Endothelial cell of umbilical vein (primary cell): Measurements from ENCODE around the gene FOSL2. TPM values are rescaled to one million over a fixed set of nuclear protein-coding genes. Genes with fewer than 3 reads are reported as not detected.

Experiments used
- BruUV-seq: library from RNA; stranded (reverse); fragments of 400-500 nt; replicated peaks from 2 replicates; lab custom pipeline; 2021; lab: Mats Ljungman, UMichigan
- CTCF ChIA-PET: fragments of 300-600, 350-600 bp; sonication (Branson Sonifier 250); formaldehyde crosslinking; loops from one replicate; lab custom pipeline; 2021; ENCODE audit warnings: antibody characterized with exemption, inconsistent platforms; lab: Charles Lee
- POLR2A ChIA-PET: fragments of 300-600, 350-600 bp; sonication (Branson Sonifier 250); formaldehyde crosslinking; loops from one replicate; lab custom pipeline; 2021; ENCODE audit warnings: antibody characterized with exemption, inconsistent platforms; lab: Charles Lee
- DNase-seq: peaks from one replicate; pipeline ENCODE4 v3.0.0-alpha.2; 2011; ENCODE audit warnings: low read depth, low spot score
- FAIRE-seq: peaks from 2 replicates; lab custom pipeline; 2011; peaks lifted over from hg19 to GRCh38; lab: Jason Lieb, UNC
- H2AFZ ChIP-seq: 2 replicates; pipeline ENCODE4 v1.6.0; 2012; ENCODE audit warnings: low read depth, low read length, control low read depth, inconsistent platforms
- H3K27ac ChIP-seq: 2 replicates; pipeline ENCODE4 v1.5.1; 2011; ENCODE audit warnings: low read depth, mild to moderate bottlenecking, control low read depth, low read length, moderate library complexity; ENCODE audit not compliant: insufficient read depth
- H3K27me3 ChIP-seq, 2 experiments: 2 replicates each; pipeline versions ENCODE4 v1.6.0 to v1.6.1; 2011; ENCODE audit warnings: low read length in 2 of 2, mixed read lengths in 1 of 2; ENCODE audit not compliant: control insufficient read depth in 2 of 2, insufficient read depth in 2 of 2
- H3K36me3 ChIP-seq, 2 experiments: 2 replicates in 1 of 2; 3 replicates in 1 of 2; pipeline ENCODE4 v1.5.1; 2011; ENCODE audit warnings: low read length in 2 of 2, mild to moderate bottlenecking in 1 of 2, moderate library complexity in 1 of 2; ENCODE audit not compliant: control insufficient read depth in 2 of 2, insufficient read depth in 2 of 2; ENCODE audit errors: extremely low read depth in 1 of 2
- H3K4me1 ChIP-seq: 3 replicates; pipeline ENCODE4 v1.5.1; 2011; ENCODE audit warnings: mild to moderate bottlenecking, low read length; ENCODE audit not compliant: control insufficient read depth, insufficient read depth; ENCODE audit errors: extremely low read depth
- H3K4me2 ChIP-seq: 2 replicates; pipeline ENCODE4 v1.6.1; 2011; ENCODE audit warnings: low read length, control low read depth, mixed read lengths; ENCODE audit not compliant: insufficient read depth
- H3K4me3 ChIP-seq, 3 experiments: fragments of 200-600 bp in 1 of 3; sonication (generic), shearing (Covaris generic) in 1 of 3; replicated peaks in 1 of 3; 2 replicates each; pipeline ENCODE4 v1.5.1; 2011 to 2016; ENCODE audit warnings: control low read depth in 3 of 3, low read length in 3 of 3, mild to moderate bottlenecking in 2 of 3, inconsistent platforms in 1 of 3, low read depth in 1 of 3, moderate library complexity in 1 of 3; ENCODE audit not compliant: insufficient read depth in 1 of 3
- H3K79me2 ChIP-seq: 2 replicates; pipeline ENCODE4 v1.6.0; 2012; ENCODE audit warnings: low read length, inconsistent platforms; ENCODE audit not compliant: control insufficient read depth, insufficient read depth
- H3K9ac ChIP-seq: replicated peaks from 2 replicates; pipeline ENCODE3; 2011; ENCODE audit warnings: low read length, control low read depth; ENCODE audit not compliant: insufficient read depth; ENCODE audit errors: extremely low read depth
- H3K9me1 ChIP-seq: replicated peaks from 3 replicates; pipeline ENCODE4 v1.6.0; 2011; ENCODE audit warnings: mild to moderate bottlenecking, low read length; ENCODE audit not compliant: control insufficient read depth, insufficient read depth; ENCODE audit errors: extremely low read depth
- H3K9me3 ChIP-seq: replicated peaks from 2 replicates; pipeline ENCODE4 v1.5.1; 2012; ENCODE audit warnings: low read length, inconsistent platforms; ENCODE audit not compliant: control insufficient read depth, insufficient read depth
- H4K20me1 ChIP-seq: replicated peaks from 2 replicates; pipeline ENCODE3; 2011; ENCODE audit warnings: mild to moderate bottlenecking, low read length; ENCODE audit not compliant: control insufficient read depth, insufficient read depth; ENCODE audit errors: extremely low read depth
- CTCF ChIP-seq, 2 donors: IDR thresholded peaks; 1 replicate in 1 of 2; 2 replicates in 1 of 2; pipeline ENCODE4 v1.5.1; 2011; ENCODE audit warnings: low read length in 2 of 2, mild to moderate bottlenecking in 2 of 2, moderate library complexity in 2 of 2, control low read depth in 1 of 2, inconsistent platforms in 1 of 2, low read depth in 1 of 2; ENCODE audit not compliant: insufficient read depth in 1 of 2; ENCODE audit errors: extremely low read depth in 1 of 2
- EZH2 ChIP-seq: IDR thresholded peaks from 2 replicates; pipeline ENCODE4 v1.6.1; 2012; ENCODE audit warnings: borderline replicate concordance, low read depth, mild to moderate bottlenecking, moderate library complexity, low read length, inconsistent platforms; ENCODE audit not compliant: severe bottlenecking
- FOS ChIP-seq: IDR thresholded peaks from 2 replicates; pipeline ENCODE4 v1.6.1; 2011; ENCODE audit warnings: mild to moderate bottlenecking, low read length, moderate library complexity, borderline replicate concordance; ENCODE audit not compliant: insufficient read depth
- GATA2 ChIP-seq: IDR thresholded peaks from 2 replicates; pipeline ENCODE4 v1.7.0; 2011; ENCODE audit warnings: low read depth, mild to moderate bottlenecking, moderate library complexity, mixed read lengths, low read length; ENCODE audit not compliant: insufficient read length, insufficient read depth
- JUN ChIP-seq: IDR thresholded peaks from 2 replicates; pipeline ENCODE4 v1.6.1; 2011; ENCODE audit warnings: borderline replicate concordance, low read depth; ENCODE audit not compliant: insufficient read length, insufficient read depth
- MAX ChIP-seq: IDR thresholded peaks from 2 replicates; pipeline ENCODE4 v1.6.1; 2011; ENCODE audit not compliant: insufficient read depth, insufficient read length
- MYC ChIP-seq: IDR thresholded peaks from one replicate; pipeline ENCODE4 v1.6.1; 2011; ENCODE audit warnings: mild to moderate bottlenecking, low read depth, low read length
- POLR2A ChIP-seq: IDR thresholded peaks from 2 replicates; pipeline ENCODE4 v1.6.1; 2012; ENCODE audit warnings: low read depth, mild to moderate bottlenecking, control low read depth, low read length
- POLR2AphosphoS5 ChIP-seq: IDR thresholded peaks from 2 replicates; pipeline ENCODE4 v1.6.1; 2012; ENCODE audit warnings: low read depth, mild to moderate bottlenecking, control low read depth, low read length, moderate library complexity; ENCODE audit not compliant: insufficient read depth
- dilution Hi-C: fragments of 300-500 bp; cut with MboI; formaldehyde crosslinking; loops from one replicate; pipeline ENCODE4 v1.15.0; 2019; ENCODE audit warnings: low sequenced_read_pairs; ENCODE audit not compliant: extremely low pct_ligation_motif_present
- intact Hi-C: fragments of 100-400 bp; cut with micrococcal nuclease; formaldehyde crosslinking; loops from one replicate; pipeline ENCODE4 v1.10.0; 2022
- polyA plus RNA-seq, 4 experiments: library from polyadenylated mRNA; depleted of rRNA in 3 of 4; stranded (reverse) in 3 of 4; unstranded in 1 of 4; fragments of >200 nt; gene quantifications; 2 replicates each; pipeline versions ENCODE4 v1.2.1 to v1.2.3, GENCODE V29; 2011 to 2012; ENCODE audit warnings: missing spikeins in 1 of 4
- total RNA-seq: library from RNA; stranded (reverse); gene quantifications from 2 replicates; pipeline ENCODE4 v1.2.3, GENCODE V29; 2021

FOSL2 gene
- total and polyA plus RNA-seq, 2 donors (not counting 3 experiments of a cell fraction or from before 2014, with no cell fraction given) = 43.9 to 85.3 TPM

DNA sequence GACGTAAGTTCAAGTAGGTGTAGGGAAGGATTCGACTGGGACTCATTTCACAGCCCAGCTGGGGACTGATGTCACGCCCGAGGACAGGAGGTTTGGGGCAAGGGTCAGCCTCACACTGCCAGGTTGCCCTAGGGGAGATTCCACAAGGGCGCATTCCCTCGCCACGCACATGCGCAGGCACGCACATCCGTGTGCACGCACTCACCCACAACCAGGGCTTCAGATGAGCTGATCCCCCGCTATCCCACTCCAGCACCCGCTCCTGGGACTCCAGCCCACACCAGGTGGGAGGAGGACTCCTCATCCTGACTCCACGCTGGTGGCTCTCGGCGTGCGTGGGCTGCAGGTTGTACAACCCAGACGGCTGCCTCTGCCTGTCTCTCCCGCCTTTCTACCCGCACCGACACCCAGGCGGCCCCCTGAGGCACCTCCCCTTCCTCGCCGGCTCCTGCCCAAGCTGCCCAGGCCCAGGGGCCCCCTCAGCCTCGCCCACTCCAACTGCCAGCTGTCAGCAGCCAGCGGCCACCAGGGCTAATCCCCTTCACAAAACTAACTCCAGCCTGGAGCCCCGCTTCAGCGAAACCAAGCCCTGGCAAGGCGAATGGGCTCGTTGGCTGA lies 47.8 kb upstream of the FOSL2 start:
- POLR2A ChIA-PET = no interaction called here
- intact Hi-C loops = no loop called here

More for the DNA sequence above, 47.8 kb upstream of the FOSL2 start:
- H3K27ac ChIP-seq = no peak overlapping the region
- H3K4me2 ChIP-seq = no peak overlapping the region
- H3K36me3 ChIP-seq = no peaks in the 10 kb centered on the region
- CTCF ChIA-PET = no interaction called here
- no peaks in the 10 kb centered on the region for H4K20me1 ChIP-seq
- TF ChIP-seq POLR2A (no peak), MYC (no peak), GATA2 (no peak), MAX (no peak), POLR2AphosphoS5 (no peak), FOS (no peak), JUN (no peak), CTCF (IDR thresholded peaks at IDR 0.05; ENCODE audit: extremely low read depth in 1 of 2, insufficient read depth in 1 of 2, low read depth in 1 of 2, low read length in 2 of 2) (no peak), EZH2 (no peak)
- H3K9me3 ChIP-seq = no peaks in the 10 kb centered on the region
- peaks cover 18% of the 10 kb centered on the region for H3K4me1 ChIP-seq
- H3K27me3 ChIP-seq = no peaks in the 10 kb centered on the region
- no TSS peak for BruUV-seq
- no peaks in the 10 kb centered on the region for H3K79me2 ChIP-seq
- no peak overlapping the region for H3K4me3 ChIP-seq
- no peak overlapping the region for H2AFZ ChIP-seq
- no peaks in the 10 kb centered on the region for H3K9me1 ChIP-seq
- FAIRE-seq = no peak
- DNase-seq = no peak
- dilution Hi-C loops = no loop called here
- H3K9ac ChIP-seq = no peak overlapping the region
